ENCODE data around the gene IL4R.

The IL4R gene

GRCh38 chr16:27304881-27305745 lies 8.7 kb upstream of the IL4R start:
- H3K27ac ChIP-seq: no peak overlapping the region; the same call in 1 of the 2 replicates
- TF ChIP-seq, protein P1, sequence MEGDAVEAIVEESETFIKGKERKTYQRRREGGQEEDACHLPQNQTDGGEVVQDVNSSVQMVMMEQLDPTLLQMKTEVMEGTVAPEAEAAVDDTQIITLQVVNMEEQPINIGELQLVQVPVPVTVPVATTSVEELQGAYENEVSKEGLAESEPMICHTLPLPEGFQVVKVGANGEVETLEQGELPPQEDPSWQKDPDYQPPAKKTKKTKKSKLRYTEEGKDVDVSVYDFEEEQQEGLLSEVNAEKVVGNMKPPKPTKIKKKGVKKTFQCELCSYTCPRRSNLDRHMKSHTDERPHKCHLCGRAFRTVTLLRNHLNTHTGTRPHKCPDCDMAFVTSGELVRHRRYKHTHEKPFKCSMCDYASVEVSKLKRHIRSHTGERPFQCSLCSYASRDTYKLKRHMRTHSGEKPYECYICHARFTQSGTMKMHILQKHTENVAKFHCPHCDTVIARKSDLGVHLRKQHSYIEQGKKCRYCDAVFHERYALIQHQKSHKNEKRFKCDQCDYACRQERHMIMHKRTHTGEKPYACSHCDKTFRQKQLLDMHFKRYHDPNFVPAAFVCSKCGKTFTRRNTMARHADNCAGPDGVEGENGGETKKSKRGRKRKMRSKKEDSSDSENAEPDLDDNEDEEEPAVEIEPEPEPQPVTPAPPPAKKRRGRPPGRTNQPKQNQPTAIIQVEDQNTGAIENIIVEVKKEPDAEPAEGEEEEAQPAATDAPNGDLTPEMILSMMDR (conservative IDR thresholded peaks at IDR 0.05): no peak
- TF ChIP-seq ZFX (IDR thresholded peaks at IDR 0.05): no peak

DNA sequence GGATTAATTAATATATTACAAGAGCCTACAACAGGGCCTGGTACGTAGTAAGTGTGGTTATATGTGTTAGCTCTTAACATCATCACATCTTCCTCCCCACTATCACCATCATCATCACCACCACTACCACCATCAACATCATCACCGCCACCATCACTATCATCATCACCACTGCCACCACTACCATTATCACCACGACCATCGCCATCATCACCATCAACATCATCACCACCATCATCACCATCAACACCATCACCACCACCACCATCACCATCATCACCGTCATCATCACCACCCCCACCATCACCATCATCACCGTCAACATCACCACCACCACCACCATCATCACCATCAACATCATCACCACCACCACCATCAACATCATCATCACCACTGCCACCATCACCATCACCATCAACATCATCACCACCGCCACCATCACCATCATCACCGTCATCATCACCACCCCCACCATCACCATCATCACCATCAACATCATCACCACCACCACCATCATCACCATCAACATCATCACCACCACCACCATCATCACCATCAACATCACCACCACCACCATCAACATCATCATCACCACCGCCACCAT lies 7.8 kb upstream of the IL4R start:
- no peak overlapping the region; the same call in 1 of the 2 replicates for H3K27ac ChIP-seq
- TF ChIP-seq ZFX (IDR thresholded peaks at IDR 0.05): no peak
- TF ChIP-seq, protein P1 (conservative IDR thresholded peaks at IDR 0.05): no peak

DNA sequence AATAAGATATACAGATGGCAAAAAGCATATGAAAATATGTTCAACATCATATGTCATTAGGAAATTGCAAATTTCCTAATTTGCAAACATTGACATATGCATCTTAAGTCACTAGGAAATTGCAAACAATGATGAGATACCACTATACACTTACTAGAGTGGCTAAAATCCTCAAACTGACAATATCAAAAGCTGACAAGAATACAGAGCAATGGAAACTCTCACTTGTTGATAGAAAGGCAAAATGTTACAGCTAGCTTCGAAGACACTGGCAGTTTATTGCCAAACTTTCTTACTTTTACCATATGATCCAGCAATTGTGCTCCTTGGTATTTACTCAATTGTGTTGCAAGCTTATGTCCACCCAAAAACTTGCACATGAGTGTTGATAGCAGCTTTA lies 5.0 kb upstream of the IL4R start:
- no peak overlapping the region for H3K27ac ChIP-seq
- TF ChIP-seq, protein P1 (conservative IDR thresholded peaks at IDR 0.05): no peak
- TF ChIP-seq ZFX (IDR thresholded peaks at IDR 0.05): no peak

DNA sequence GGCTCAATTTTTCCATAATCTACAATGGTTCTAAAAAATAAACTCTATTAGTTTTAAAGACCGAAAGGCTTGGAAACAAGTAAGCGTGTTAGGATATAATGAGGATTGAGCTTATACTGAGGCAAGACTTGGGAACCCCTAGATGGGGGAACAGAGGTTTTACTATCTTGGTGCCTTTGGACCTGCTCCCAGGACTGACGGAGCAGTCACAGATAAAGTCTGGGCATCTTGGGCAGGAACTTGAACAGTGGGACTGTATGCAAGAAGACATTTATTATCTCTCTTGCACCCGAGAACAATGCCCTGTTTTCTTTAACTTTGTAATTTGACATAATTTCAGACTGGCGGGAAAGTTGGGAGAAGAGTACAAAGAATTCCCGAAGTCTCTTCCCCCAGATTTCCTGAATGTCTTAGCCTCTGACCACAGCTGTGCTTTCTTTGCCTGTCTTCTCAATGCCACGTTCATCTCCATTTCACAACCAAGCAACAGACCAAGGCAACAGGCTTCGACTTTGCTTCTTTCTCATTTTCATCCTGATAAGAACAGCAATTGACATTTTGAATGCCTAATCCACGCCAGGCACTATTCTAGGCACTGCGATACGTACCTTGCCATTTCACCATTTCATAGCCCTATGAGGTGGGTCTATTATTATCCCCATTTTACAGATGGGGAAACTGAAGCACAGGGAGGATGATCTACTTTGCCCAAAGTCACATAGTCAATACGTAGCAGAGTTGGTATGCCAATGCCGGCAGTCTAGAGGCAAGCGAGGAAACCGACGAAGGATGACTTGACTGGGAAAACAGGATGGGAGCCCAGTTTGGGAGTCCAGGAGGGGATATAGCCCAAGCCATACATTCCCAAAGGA lies 3.0 kb upstream of the IL4R start:
- TF ChIP-seq ZFX (IDR thresholded peaks at IDR 0.05): no peak
- TF ChIP-seq, protein P1 (conservative IDR thresholded peaks at IDR 0.05): no peak
- no peak overlapping the region for H3K27ac ChIP-seq

GRCh38 chr16:27311448-27311830 lies 2.3 kb upstream of the IL4R start:
- no peak overlapping the region for H3K27ac ChIP-seq
- TF ChIP-seq, protein P1 (conservative IDR thresholded peaks at IDR 0.05): no peak
- TF ChIP-seq ZFX (IDR thresholded peaks at IDR 0.05): no peak

- no peak for TF ChIP-seq ZFX (IDR thresholded peaks at IDR 0.05)
- TF ChIP-seq, protein P1 (conservative IDR thresholded peaks at IDR 0.05): no peak
- H3K27ac ChIP-seq: no peak overlapping the region
Measured at GRCh38 chr16:27311897-27312303, 1.9 kb upstream of the IL4R start.

Measured in C4-2B (cell line).